Tongue (tissue), 2 donors: ENCODE measurements around the gene DOK1. TPM values are rescaled to one million over a fixed set of nuclear protein-coding genes. Genes with fewer than 3 reads are reported as not detected.
A peak's percentile ranks its signal among the peaks of the same experiment; 100 is the strongest.

ENCODE experiments used
- DNase-seq: peaks from one replicate; pipeline ENCODE4 v3.0.0-alpha.2; 2015
- total RNA-seq: library from RNA; depleted of rRNA; stranded (reverse); fragments of >200 nt; gene quantifications from one replicate; pipeline ENCODE4 v1.2.3, GENCODE V29; 2014

DOK1 gene
- total RNA-seq = 8.4 TPM

- peak; percentile 92 for DNase-seq
Observed at GRCh38 chr2:74553892-74554819, at the start of gene DOK1, which contains the start of gene LOXL3. Gene DOK1 (plus strand): TSS chr2:74554720. CDS start chr2:74554755, 35 bp downstream. Gene LOXL3 (minus strand): TSS chr2:74553942. CDS start chr2:74552634, 1,308 bp downstream.

DNA sequence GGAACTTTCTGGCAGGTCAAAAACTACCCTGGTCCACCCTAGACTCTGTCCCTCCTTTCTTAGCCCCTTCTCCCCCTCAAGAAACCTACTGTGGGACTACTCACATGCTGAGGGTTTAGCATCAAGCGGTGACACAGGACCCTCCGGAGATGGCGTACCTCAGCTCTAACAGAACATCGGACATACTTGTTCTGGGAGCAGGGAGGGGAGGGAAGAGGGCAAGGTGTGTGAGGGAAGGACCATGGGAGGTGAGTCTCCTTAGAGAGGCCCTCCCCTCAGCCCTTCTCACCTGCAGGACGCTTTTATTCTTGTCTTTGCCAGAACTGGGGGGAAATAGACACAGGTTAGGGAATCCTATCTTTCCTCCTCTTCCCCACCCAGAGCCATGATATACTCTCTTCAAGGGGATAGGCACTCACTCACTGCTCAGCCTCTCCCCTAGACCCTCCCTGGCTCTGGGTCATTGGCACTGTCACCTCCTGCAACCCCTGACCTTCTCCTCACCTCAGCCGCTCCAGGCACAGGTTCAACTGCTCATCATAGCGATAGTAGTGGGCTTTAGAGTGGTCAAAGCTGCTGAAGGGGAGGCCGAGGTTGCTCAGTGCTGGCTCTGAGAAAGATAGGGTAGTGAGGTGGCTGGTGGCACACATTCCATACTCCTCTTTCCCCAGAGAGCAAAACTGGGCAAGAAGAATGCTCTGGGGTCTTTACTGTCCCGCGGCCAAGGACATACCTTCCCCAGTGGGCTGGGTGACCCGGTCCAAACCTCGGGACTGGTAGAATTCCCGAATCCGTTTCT is 48.9 kb upstream of the DOK1 start:
- no peak for DNase-seq

GRCh38 chr2:74507145-74507925 is 47.2 kb upstream of the DOK1 start, which contains the start of gene PCGF1:
Gene PCGF1 (minus strand): TSS chr2:74507695. CDS start chr2:74507668, 27 bp downstream.
- DNase-seq = peak; percentile 99

DNA sequence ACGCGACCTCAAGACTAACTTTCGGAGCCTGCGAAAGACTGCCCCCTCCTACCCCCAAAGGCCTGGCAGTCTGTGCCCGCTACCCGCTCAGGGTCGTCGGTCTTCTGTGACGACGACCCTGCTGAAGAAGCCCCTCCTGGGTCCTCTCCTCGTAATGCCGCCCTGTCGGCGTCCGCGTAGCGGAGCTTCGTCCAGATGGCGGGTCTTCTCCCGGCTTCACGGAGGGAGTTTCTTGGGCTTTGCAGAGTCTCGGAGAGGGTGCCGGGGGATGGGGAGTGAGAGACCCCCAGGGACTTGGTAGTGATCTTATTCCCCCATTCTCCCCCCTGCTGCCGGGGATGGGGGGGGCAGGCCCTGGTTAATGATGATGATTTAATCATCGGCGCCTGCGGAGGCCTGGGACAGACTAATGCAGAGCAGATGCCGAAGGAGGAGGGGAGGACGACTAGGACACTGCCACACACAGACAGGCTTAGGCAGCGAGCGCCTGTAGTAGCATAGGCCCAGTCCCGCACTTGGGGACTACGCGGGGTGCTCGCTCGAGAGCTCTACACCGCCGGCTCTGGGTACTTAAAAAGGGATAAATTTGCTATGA is 46.5 kb upstream of the DOK1 start:
- DNase-seq = peak; percentile 61

DNA sequence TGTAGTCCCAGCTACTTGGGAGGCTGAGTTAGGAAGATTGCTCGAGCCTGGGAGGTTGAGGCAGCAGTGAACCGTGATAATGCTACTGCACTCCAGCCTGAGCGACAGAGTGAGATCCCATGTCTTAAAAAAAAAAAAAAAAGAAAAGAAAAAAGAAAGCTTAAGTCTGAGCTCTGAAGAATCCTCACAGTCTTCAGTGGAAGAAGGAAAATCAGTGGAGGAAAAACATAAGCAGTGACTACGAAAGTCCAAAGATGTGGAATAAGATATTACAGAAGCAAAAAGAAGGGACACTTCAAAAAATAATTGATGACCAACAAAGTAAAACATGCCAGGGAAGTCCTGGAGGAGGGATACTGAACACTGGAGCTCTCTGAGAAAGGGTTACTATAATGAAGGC is 44.2 kb upstream of the DOK1 start:
- no peak for DNase-seq

DNA sequence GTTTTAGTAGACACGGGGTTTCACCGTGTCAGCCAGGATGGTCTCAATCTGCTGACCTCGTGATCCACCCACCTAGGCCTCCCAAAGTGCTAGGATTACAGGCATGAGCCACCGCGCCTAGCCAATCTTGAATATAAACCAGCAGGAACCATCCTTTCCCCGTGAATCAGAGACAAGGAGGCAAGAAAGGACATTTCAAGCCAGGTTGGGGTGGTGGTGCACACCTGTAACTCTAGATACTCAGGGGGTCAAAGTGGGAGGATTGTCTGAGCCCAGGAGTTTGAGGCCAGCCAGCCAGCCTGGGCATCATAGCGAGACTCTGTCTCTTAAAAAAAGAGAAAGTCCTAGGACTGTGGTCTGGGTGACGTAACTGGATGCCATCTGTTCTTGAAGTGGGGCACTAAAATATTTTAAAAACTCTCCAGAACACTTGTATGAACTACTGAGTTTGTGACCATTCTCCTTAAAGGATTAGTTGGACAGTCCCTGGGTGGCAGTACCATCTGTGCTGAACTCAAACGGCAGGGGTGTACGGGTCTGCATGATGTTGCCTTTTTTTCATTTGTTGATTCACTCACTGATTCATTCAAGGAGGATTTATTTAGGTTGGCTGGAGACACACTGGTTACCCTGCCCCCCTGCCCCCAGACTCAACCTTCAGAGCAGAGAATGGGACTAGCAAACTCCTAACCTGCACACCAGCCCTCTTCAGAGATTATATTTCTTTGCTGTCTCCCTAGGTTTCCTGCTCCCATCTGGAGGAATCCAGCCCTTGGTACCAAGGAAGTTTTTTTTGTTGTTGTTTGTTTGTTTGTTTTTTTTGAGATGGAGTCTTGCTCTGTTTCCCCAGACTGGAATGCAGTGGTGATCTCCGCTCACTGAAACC is 43.2 kb upstream of the DOK1 start:
- DNase-seq = no peak

DNA sequence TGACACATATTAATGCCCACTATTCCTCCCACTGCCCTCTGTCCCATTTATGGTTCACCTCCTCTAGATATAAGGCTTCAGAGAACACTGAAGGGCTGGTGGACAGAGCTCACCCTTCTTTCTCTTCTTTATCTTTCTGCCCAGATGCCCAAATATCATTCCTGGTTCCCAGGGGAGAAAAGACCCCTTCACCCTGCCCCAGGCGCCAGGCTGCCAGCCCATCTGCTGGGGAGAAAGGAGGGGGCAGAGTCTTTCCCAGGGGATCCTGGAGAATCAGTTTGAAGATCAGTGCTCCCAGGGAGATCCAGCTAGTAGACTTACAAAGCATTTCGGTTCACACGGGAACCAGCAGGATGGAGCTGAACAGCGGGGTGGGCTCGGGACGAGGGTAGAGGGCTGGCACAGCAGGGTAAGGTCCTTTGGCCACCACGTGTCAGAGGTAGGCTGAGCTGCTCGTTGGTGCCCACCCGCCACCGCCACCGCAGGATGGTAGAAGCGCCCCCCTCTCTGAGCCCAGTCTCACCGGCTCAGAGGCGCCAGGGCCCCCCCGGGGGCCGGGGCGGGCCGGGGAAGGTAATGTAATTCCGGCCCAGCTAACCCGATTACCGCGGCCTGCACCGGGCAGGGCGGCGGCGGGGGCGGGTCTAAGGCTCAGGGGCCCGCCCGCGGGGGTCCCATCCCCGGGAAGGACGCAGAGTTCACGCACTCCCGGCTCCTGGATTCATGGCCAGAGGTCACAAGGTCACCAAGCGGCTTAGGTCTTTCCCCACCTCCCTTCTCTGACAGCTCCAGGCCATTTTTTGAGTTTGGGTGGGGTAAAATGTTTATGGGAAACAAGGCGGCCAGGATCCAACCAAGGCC is 41.5 kb upstream of the DOK1 start:
- DNase-seq = no peak

GRCh38 chr2:74513605-74514367 is 40.7 kb upstream of the DOK1 start:
- no peak for DNase-seq

- no peak for DNase-seq
Observed at GRCh38 chr2:74514368-74515270, 39.9 kb upstream of the DOK1 start, which contains the start of gene TLX2. Gene TLX2 (plus strand): TSS chr2:74514450. CDS start chr2:74514807, 357 bp downstream.

- no peak for DNase-seq
Observed at GRCh38 chr2:74515271-74515980, 39.1 kb upstream of the DOK1 start.

DNA sequence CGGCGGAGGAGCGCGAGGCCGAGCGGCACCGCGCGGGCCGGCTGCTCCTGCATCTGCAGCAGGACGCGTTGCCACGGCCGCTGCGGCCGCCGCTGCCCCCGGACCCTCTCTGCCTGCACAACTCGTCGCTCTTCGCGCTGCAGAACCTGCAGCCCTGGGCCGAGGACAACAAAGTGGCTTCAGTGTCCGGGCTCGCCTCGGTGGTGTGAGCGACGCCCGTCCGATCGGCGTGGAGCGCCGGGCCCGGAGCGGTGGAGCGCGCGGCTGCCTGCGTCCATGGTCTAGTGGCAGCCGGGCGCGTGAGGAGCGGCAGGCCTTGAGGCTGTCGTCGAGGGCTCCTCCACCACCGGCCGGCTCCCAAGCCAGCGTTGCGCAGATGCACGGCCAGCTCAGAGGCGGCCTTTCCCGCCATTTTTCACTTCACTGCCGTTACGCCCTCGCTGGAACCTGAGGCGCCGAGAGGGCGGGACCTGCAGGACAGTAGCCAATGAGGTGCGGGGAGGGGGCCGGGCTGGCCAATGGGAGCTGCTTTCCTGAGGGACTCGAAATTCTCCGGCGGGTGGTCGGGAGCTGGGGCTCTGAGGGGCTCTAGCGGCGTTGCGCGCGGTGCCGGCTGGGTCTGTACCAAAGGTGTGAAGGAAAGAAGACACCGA is 38.4 kb upstream of the DOK1 start:
- peak; percentile 83 for DNase-seq

GRCh38 chr2:74516650-74517049 is 37.9 kb upstream of the DOK1 start:
- no peak for DNase-seq

DNA sequence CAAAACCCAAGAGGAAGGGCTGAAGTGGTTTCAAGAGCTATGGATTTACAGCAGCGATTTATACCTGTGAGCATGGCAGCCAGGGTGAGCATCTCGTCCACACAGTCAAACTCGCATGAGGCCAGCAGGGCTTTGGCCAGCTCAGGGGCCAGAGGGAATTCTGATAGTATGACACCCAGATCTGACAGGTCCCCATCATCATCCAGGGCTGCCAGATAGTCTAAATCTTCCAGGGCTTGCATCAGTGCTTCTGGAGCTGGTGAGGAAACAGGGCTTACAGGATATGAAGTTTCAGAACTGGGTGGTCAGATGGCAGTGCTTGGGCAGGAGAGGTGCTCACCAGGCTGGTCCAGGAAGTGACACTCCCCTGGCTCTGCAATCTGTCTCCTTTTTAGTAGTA is 32.0 kb upstream of the DOK1 start:
- DNase-seq = no peak

DNA sequence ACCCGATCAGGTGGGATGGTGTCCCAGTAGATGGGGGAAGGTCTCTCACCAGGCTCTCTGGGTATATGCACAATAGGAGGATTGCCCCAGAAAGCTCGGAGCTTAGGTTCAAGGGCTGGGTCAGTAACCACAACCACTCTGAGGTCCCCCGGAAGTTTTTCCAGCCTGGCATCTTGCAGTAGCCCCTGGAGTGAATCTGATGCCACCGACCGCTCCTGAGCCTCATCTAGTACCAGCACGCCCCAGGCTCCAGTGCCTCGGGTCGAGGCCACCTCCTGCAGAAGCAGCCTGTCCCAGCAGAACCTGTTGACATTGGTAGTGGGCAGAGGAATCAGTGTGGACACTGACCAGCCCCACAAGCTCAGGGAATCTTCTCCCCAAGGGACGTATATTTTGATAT is 30.5 kb upstream of the DOK1 start:
- no peak for DNase-seq

- DNase-seq = no peak
Observed at GRCh38 chr2:74524955-74525716, 29.4 kb upstream of the DOK1 start.
